Activated CD4-positive, CD25-positive, alpha-beta regulatory T cell treated with anti-CD3 and anti-CD28 coated beads, Interleukin-2, amount 50 U/mL, for 24 hours (primary cell): ENCODE measurements around the gene OR5K1.

ENCODE experiments used
- ATAC-seq, 2 donors: fragments of 150-1000 bp; cut with Tn5 transposase; one replicate each; pipeline ENCODE4 v1.10.0; 2021; ENCODE audit warnings: mild to moderate bottlenecking in 1 of 2, moderate library complexity in 1 of 2

OR5K1 gene

GRCh38 chr3:98462901-98463300 lies at the start of gene OR5K1:
OR5K1 (plus strand) TSS chr3:98463201; CDS start chr3:98469577, 6,376 bp downstream.
- no peak for ATAC-seq

GRCh38 chr3:98432575-98432974 lies 30.4 kb upstream of the OR5K1 start:
- no peak for ATAC-seq

GRCh38 chr3:98433764-98434163 lies 29.2 kb upstream of the OR5K1 start:
- ATAC-seq, result no peak

GRCh38 chr3:98434412-98434811 lies 28.6 kb upstream of the OR5K1 start:
- no peak for ATAC-seq

- no peak for ATAC-seq
These were observed 22.7 kb upstream of the OR5K1 start for GRCh38 chr3:98440283-98440682.

GRCh38 chr3:98445949-98446406 lies 17.0 kb upstream of the OR5K1 start:
- peak in 1 of 2 donors; percentile 33 for ATAC-seq

- no peak for ATAC-seq
These were observed 13.3 kb upstream of the OR5K1 start for GRCh38 chr3:98449606-98450193.

GRCh38 chr3:98450372-98450771 lies 12.6 kb upstream of the OR5K1 start:
- ATAC-seq, result no peak

- ATAC-seq, result no peak
These were observed 9.2 kb upstream of the OR5K1 start for GRCh38 chr3:98453827-98454226.

GRCh38 chr3:98454929-98455328 lies 8.1 kb upstream of the OR5K1 start:
- ATAC-seq, result no peak

- ATAC-seq, result no peak
These were observed 5.5 kb upstream of the OR5K1 start for GRCh38 chr3:98457543-98457942.

GRCh38 chr3:98460220-98460619 lies 2.8 kb upstream of the OR5K1 start:
- ATAC-seq, result peak; percentile 20 to 51

GRCh38 chr3:98482717-98483482 lies 19.9 kb downstream of the OR5K1 start:
- no peak for ATAC-seq

- ATAC-seq, result no peak
These were observed 20.6 kb downstream of the OR5K1 start for GRCh38 chr3:98483626-98484025.

- ATAC-seq, result no peak
These were observed 34.4 kb downstream of the OR5K1 start, which contains the start of gene OR5K2 for GRCh38 chr3:98497381-98497780. OR5K2 (plus strand) TSS chr3:98497681; CDS start chr3:98497681, 0 bp downstream.

- ATAC-seq, result no peak
These were observed 37.0 kb downstream of the OR5K1 start for GRCh38 chr3:98500019-98500418.

GRCh38 chr3:98501270-98501669 lies 38.3 kb downstream of the OR5K1 start:
- ATAC-seq, result no peak

- no peak for ATAC-seq
These were observed 39.0 kb downstream of the OR5K1 start for GRCh38 chr3:98501863-98502576.

- no peak for ATAC-seq
These were observed 41.5 kb downstream of the OR5K1 start for GRCh38 chr3:98504539-98504938.

GRCh38 chr3:98508582-98508981 lies 45.6 kb downstream of the OR5K1 start:
- peak; percentile 49 to 62 for ATAC-seq

- no peak for ATAC-seq
These were observed 49.6 kb downstream of the OR5K1 start for GRCh38 chr3:98512576-98512975.

- ATAC-seq, result no peak
These were observed 50.1 kb downstream of the OR5K1 start for GRCh38 chr3:98513091-98513511.

GRCh38 chr3:98513736-98514135 lies 50.7 kb downstream of the OR5K1 start:
- no peak for ATAC-seq

- ATAC-seq, result peak; percentile 58 to 64
These were observed 51.9 kb downstream of the OR5K1 start for GRCh38 chr3:98514948-98515347.
